Osteoblast (primary cell): Measurements from ENCODE around the gene HSD17B14. TPM values are rescaled to one million over a fixed set of nuclear protein-coding genes. Genes with fewer than 3 reads are reported as not detected.

Source experiments
- DNase-seq: peaks from one replicate; pipeline ENCODE4 v3.0.0; 2011; ENCODE audit warnings: low spot score, mixed read lengths; ENCODE audit not compliant: insufficient read length; ENCODE audit errors: missing footprints
- H2AFZ ChIP-seq: 2 replicates; pipeline ENCODE4 v1.6.0; 2011; ENCODE audit warnings: mild to moderate bottlenecking, low read length
- H3K27ac ChIP-seq: 2 replicates; pipeline ENCODE4 v1.5.1; 2011; ENCODE audit warnings: mild to moderate bottlenecking, low read depth, low read length, moderate library complexity
- H3K27me3 ChIP-seq: 2 replicates; pipeline ENCODE4 v1.6.0; 2012; ENCODE audit warnings: mild to moderate bottlenecking, control low read depth, inconsistent platforms, low read length, moderate library complexity; ENCODE audit not compliant: insufficient read depth
- H3K36me3 ChIP-seq: 2 replicates; pipeline ENCODE4 v1.5.1; 2011; ENCODE audit warnings: mild to moderate bottlenecking, low read length, control low read depth, moderate library complexity; ENCODE audit not compliant: insufficient read depth
- H3K4me1 ChIP-seq: 2 replicates; pipeline ENCODE4 v1.5.1; 2011; ENCODE audit warnings: mild to moderate bottlenecking, low read length, control low read depth, moderate library complexity; ENCODE audit not compliant: insufficient read depth
- H3K4me2 ChIP-seq: 2 replicates; pipeline ENCODE4 v1.6.0; 2011; ENCODE audit warnings: mild to moderate bottlenecking, low read length; ENCODE audit not compliant: insufficient read depth
- H3K4me3 ChIP-seq: fragments of 200-600 bp; sonication (generic); 3 replicates; pipeline ENCODE4 v1.5.1; 2012; ENCODE audit warnings: mild to moderate bottlenecking, low read length, inconsistent platforms; ENCODE audit not compliant: insufficient read depth
- H3K79me2 ChIP-seq: 2 replicates; pipeline ENCODE4 v1.6.0; 2012; ENCODE audit warnings: mild to moderate bottlenecking, low read length, control low read depth, inconsistent platforms; ENCODE audit not compliant: insufficient read depth
- H3K9me3 ChIP-seq: 2 replicates; pipeline ENCODE4 v1.5.1; 2011; ENCODE audit warnings: low read depth, low read length, control low read depth
- H4K20me1 ChIP-seq: 2 replicates; pipeline ENCODE4 v1.6.0; 2012; ENCODE audit warnings: mild to moderate bottlenecking, low read length, control low read depth; ENCODE audit not compliant: insufficient read depth
- CTCF ChIP-seq: IDR thresholded peaks from 2 replicates; pipeline ENCODE4 v1.5.1; 2011; ENCODE audit warnings: mild to moderate bottlenecking, low read depth, low read length, moderate library complexity; ENCODE audit errors: extremely low read depth
- total RNA-seq: library from RNA; depleted of rRNA; stranded (reverse); fragments of >200 nt; gene quantifications from 2 replicates; pipeline ENCODE4 v1.2.3, GENCODE V29; 2012

The HSD17B14 gene
- total RNA-seq, 1 donor: 1.8 TPM

- peaks cover 9% of the 10 kb centered on the region for H3K4me1 ChIP-seq
- no peak overlapping the region for H3K4me3 ChIP-seq
- no peak for DNase-seq
- H3K27me3 ChIP-seq: no peaks in the 10 kb centered on the region
- H3K79me2 ChIP-seq: no peaks in the 10 kb centered on the region
- H4K20me1 ChIP-seq: no peaks in the 10 kb centered on the region
- H3K9me3 ChIP-seq: no peaks in the 10 kb centered on the region
- TF ChIP-seq CTCF: no peak
- H2AFZ ChIP-seq: no peak overlapping the region
- H3K27ac ChIP-seq: no peak overlapping the region
- H3K4me2 ChIP-seq: no peak overlapping the region
- H3K36me3 ChIP-seq: no peaks in the 10 kb centered on the region
These were observed 18.0 kb downstream of the HSD17B14 start for GRCh38 chr19:48818234-48818820.

- Histone ChIP-seq H3K4me1 (peaks cover 9% of the 10 kb centered on the region), H3K27me3 (no peaks in the 10 kb centered on the region), H3K27ac (no peak overlapping the region), H4K20me1 (no peaks in the 10 kb centered on the region), H3K79me2 (no peaks in the 10 kb centered on the region), H3K9me3 (no peaks in the 10 kb centered on the region), H3K36me3 (no peaks in the 10 kb centered on the region), H3K4me3 (no peak overlapping the region), H2AFZ (no peak overlapping the region), H3K4me2 (no peak overlapping the region)
- DNase-seq: no peak
- no peak for TF ChIP-seq CTCF
These were observed 18.6 kb downstream of the HSD17B14 start for GRCh38 chr19:48817585-48818124.

- Histone ChIP-seq H3K4me1 (peaks cover 13% of the 10 kb centered on the region), H2AFZ (no peak overlapping the region), H3K27ac (no peak overlapping the region), H3K36me3 (no peaks in the 10 kb centered on the region), H3K27me3 (no peaks in the 10 kb centered on the region), H4K20me1 (no peaks in the 10 kb centered on the region), H3K4me3 (no peak overlapping the region), H3K4me2 (no peak overlapping the region), H3K9me3 (no peaks in the 10 kb centered on the region), H3K79me2 (no peaks in the 10 kb centered on the region)
- no peak for DNase-seq
- no peak for TF ChIP-seq CTCF
These were observed 20.3 kb downstream of the HSD17B14 start for GRCh38 chr19:48815870-48816501.

GRCh38 chr19:48814895-48815294 lies 21.4 kb downstream of the HSD17B14 start:
- no peak for TF ChIP-seq CTCF
- DNase-seq: no peak
- Histone ChIP-seq H3K27me3 (no peaks in the 10 kb centered on the region), H3K27ac (no peak overlapping the region), H3K79me2 (no peaks in the 10 kb centered on the region), H3K4me1 (peaks cover 19% of the 10 kb centered on the region), H3K4me2 (no peak overlapping the region), H4K20me1 (no peaks in the 10 kb centered on the region), H2AFZ (no peak overlapping the region), H3K9me3 (no peaks in the 10 kb centered on the region), H3K36me3 (no peaks in the 10 kb centered on the region), H3K4me3 (no peak overlapping the region)
